Duodenal mucosa (tissue), 2 donors: Measurements from ENCODE around the gene TIAM2.

Source experiments
- H3K27ac ChIP-seq: one replicate; pipeline ENCODE4 v1.7.0; 2013; ENCODE audit warnings: low read depth, low read length
- H3K27me3 ChIP-seq, 2 donors: one replicate each; pipeline ENCODE4 v1.7.0; 2013; ENCODE audit warnings: low read length in 2 of 2, control low read depth in 1 of 2; ENCODE audit not compliant: insufficient read depth in 2 of 2, control insufficient read depth in 1 of 2
- H3K36me3 ChIP-seq, 2 donors: one replicate each; pipeline ENCODE4 v1.7.0; 2013; ENCODE audit warnings: low read length in 2 of 2, control low read depth in 1 of 2; ENCODE audit not compliant: insufficient read depth in 2 of 2, control insufficient read depth in 1 of 2
- H3K4me1 ChIP-seq, 2 donors: one replicate each; pipeline ENCODE4 v1.7.0; 2013; ENCODE audit warnings: low read length in 2 of 2, control low read depth in 1 of 2; ENCODE audit not compliant: insufficient read depth in 2 of 2, control insufficient read depth in 1 of 2
- H3K4me3 ChIP-seq, 2 donors: one replicate each; pipeline ENCODE4 v1.7.0; 2013; ENCODE audit warnings: low read length in 2 of 2, low read depth in 1 of 2
- H3K9ac ChIP-seq, 2 donors: one replicate each; pipeline ENCODE4 v1.7.0; 2013; ENCODE audit warnings: low read length in 2 of 2, low read depth in 1 of 2
- H3K9me3 ChIP-seq, 2 donors: one replicate each; pipeline ENCODE4 v1.7.0; 2013; ENCODE audit warnings: low read length in 2 of 2, control low read depth in 1 of 2; ENCODE audit not compliant: control insufficient read depth in 1 of 2

Gene TIAM2

GRCh38 chr6:155234687-155235086 lies 239.6 kb downstream of the TIAM2 start:
- no peaks in the 10 kb centered on the region for H3K9me3 ChIP-seq
- H3K27ac ChIP-seq = no peak overlapping the region
- H3K27me3 ChIP-seq = no peaks in the 10 kb centered on the region
- no peaks in the 10 kb centered on the region for H3K4me1 ChIP-seq
- H3K9ac ChIP-seq = no peak overlapping the region
- no peak overlapping the region for H3K4me3 ChIP-seq
- peaks cover 0 to 7% of the 10 kb centered on the region in 2 donors for H3K36me3 ChIP-seq

DNA sequence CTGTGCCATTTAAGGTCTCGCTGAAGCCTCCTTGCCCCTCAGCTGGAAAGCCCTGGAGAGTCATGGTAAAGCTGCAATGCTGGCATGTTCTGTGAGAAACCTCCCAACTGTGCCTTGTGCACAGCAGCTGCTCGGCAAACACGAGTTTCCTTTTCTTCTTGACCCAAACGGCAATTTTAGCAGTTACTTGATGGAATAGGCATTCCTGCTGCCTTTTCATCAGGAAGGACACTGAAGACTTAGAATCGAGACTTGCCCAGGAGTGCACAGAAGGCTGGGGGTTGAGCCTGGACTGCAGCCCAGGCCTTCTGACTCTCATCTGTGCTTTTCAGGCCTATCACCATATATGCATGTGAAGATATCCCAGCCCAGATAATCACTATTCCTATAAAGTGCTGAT lies 240.0 kb downstream of the TIAM2 start:
- Histone ChIP-seq H3K9me3 (no peaks in the 10 kb centered on the region), H3K4me1 (no peaks in the 10 kb centered on the region), H3K9ac (no peak overlapping the region), H3K4me3 (no peak overlapping the region), H3K36me3 (peaks cover 0 to 6% of the 10 kb centered on the region in 2 donors), H3K27ac (no peak overlapping the region), H3K27me3 (no peaks in the 10 kb centered on the region)

- no peak overlapping the region for H3K9ac ChIP-seq
- no peaks in the 10 kb centered on the region for H3K4me1 ChIP-seq
- H3K36me3 ChIP-seq = peaks cover 0 to 4% of the 10 kb centered on the region in 2 donors
- H3K27me3 ChIP-seq = no peaks in the 10 kb centered on the region
- H3K9me3 ChIP-seq = no peaks in the 10 kb centered on the region
- no peak overlapping the region for H3K27ac ChIP-seq
- no peak overlapping the region for H3K4me3 ChIP-seq
Measured at GRCh38 chr6:155237613-155238012, 242.5 kb downstream of the TIAM2 start.

DNA sequence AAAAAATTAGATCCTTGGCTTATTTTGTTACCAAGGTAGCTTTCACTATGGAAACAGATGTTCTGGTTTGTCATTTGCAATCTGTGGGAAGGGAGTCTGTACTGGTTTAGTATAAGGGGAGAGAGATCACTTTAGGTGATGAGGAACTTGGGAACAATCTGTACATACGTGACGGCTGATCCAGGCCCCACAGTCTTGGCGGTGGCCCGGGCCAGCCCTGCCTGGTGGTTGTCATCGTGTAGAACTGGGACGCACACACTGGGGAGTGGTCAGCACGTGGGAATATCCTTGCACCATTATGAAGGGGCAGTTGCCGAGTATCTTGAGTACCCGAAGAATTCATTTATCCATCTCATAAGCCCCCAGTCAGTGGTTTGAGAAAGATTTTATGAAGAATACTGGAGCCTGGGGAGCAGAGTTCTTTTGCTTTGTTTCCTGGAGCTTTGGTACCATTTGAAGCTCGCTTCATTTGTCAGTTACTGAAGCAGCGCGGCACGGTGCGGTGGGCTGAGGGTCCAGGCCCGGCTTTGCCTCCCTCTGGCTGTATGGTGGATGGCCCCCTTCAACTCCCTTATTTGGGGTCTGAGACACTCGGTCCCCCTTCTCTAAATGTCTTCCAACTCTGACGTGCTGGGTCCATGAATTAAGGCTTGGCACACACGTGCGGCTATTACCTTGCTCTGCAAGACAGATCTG lies 245.9 kb downstream of the TIAM2 start:
- H3K36me3 ChIP-seq = peaks cover 0 to 12% of the 10 kb centered on the region in 2 donors
- H3K27me3 ChIP-seq = no peaks in the 10 kb centered on the region
- H3K9ac ChIP-seq = no peak overlapping the region
- H3K4me3 ChIP-seq = no peak overlapping the region
- no peak overlapping the region for H3K27ac ChIP-seq
- no peaks in the 10 kb centered on the region for H3K9me3 ChIP-seq
- H3K4me1 ChIP-seq = no peaks in the 10 kb centered on the region

DNA sequence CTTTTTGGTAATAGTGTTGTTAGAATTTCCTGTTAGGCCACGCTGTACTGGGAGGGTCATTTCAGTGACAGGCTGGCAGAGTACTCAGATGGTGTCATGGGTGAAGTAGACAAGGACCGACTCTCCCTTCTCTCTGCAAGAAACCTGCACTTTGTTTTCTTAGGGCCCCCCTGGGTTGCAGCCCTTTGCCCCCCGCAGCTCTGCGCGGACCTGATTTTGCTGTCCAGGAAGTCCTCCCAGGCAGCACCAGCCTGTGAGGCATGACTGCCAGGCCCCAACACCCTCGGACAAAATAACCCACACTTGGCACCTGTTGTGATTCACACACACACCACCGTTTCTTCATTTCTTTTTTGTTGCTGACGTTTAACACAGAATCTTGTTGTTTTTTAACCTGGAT lies 246.9 kb downstream of the TIAM2 start:
- Histone ChIP-seq H3K27ac (no peak overlapping the region), H3K36me3 (peaks cover 5 to 18% of the 10 kb centered on the region in 2 donors), H3K4me1 (no peaks in the 10 kb centered on the region), H3K4me3 (no peak overlapping the region), H3K27me3 (no peaks in the 10 kb centered on the region), H3K9ac (no peak overlapping the region), H3K9me3 (no peaks in the 10 kb centered on the region)

DNA sequence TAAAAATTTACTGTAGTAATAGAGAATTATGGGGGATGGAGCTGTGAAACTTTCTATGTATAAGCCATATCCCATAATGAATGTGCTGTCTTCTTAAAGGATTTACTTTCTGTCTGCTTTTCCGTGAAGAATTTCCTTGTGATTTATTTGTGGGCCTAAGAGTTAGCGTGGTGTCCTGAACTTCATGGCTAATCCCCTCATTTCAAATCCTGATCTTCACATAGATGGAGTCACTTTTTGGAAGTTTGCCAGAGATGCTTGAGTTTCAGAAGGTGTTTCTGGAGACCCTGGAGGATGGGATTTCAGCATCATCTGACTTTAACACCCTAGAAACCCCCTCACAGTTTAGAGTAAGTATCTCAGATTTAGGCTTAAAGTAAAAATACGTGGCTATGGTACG lies 249.3 kb downstream of the TIAM2 start:
- no peak overlapping the region for H3K27ac ChIP-seq
- no peaks in the 10 kb centered on the region for H3K27me3 ChIP-seq
- H3K9ac ChIP-seq = no peak overlapping the region

GRCh38 chr6:155245193-155245592 lies 250.1 kb downstream of the TIAM2 start:
- Histone ChIP-seq H3K36me3 (peaks cover 8 to 26% of the 10 kb centered on the region in 2 donors), H3K27me3 (no peaks in the 10 kb centered on the region), H3K4me3 (no peak overlapping the region), H3K27ac (no peak overlapping the region), H3K9ac (no peak overlapping the region), H3K9me3 (no peaks in the 10 kb centered on the region), H3K4me1 (no peaks in the 10 kb centered on the region)

More for the DNA sequence above, 249.3 kb downstream of the TIAM2 start:
- Histone ChIP-seq H3K36me3 (peaks cover 6 to 24% of the 10 kb centered on the region in 2 donors), H3K4me1 (no peaks in the 10 kb centered on the region), H3K4me3 (no peak overlapping the region), H3K9me3 (no peaks in the 10 kb centered on the region)

GRCh38 chr6:155245831-155246230 lies 250.7 kb downstream of the TIAM2 start:
- Histone ChIP-seq H3K27ac (no peak overlapping the region), H3K4me3 (no peak overlapping the region), H3K9me3 (no peaks in the 10 kb centered on the region), H3K27me3 (no peaks in the 10 kb centered on the region), H3K36me3 (peaks cover 11 to 32% of the 10 kb centered on the region in 2 donors), H3K4me1 (no peaks in the 10 kb centered on the region), H3K9ac (no peak overlapping the region)

DNA sequence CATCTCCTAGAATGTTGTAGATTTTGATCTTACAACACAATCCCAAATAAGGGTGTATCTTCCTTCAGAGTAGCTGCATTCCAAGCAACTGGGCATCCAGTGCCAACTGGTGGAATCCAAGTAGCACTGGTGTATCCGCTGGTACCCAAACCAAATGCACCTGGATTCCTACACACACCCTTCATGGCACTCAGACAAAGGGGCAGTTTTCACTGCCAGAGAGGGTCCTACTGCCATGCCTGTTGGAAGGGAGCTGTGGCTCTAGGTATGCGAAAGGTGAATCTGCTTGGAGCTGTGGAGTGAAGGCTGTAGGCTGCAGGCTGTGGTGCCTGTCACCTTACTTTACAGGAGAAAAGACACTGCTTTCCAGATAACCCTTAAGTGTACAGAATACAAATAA lies 251.7 kb downstream of the TIAM2 start:
- no peaks in the 10 kb centered on the region for H3K27me3 ChIP-seq
- H3K4me1 ChIP-seq = no peaks in the 10 kb centered on the region
- peaks cover 14 to 36% of the 10 kb centered on the region in 2 donors for H3K36me3 ChIP-seq
- H3K27ac ChIP-seq = no peak overlapping the region
- no peak overlapping the region for H3K4me3 ChIP-seq
- H3K9ac ChIP-seq = no peak overlapping the region
- no peaks in the 10 kb centered on the region for H3K9me3 ChIP-seq

- Histone ChIP-seq H3K27ac (no peak overlapping the region), H3K27me3 (no peaks in the 10 kb centered on the region), H3K36me3 (peaks cover 14 to 43% of the 10 kb centered on the region in 2 donors), H3K4me3 (no peak overlapping the region), H3K9me3 (no peaks in the 10 kb centered on the region), H3K9ac (no peak overlapping the region), H3K4me1 (no peaks in the 10 kb centered on the region)
Measured at GRCh38 chr6:155247618-155248007, 252.5 kb downstream of the TIAM2 start.
